ENCODE results near the gene MCF2L.
"Not testable (repeated sequence)": the region's sequence is repeated elsewhere in the genome, so short reads cannot be mapped to it uniquely, and the experiment has no call there.

The MCF2L gene

DNA sequence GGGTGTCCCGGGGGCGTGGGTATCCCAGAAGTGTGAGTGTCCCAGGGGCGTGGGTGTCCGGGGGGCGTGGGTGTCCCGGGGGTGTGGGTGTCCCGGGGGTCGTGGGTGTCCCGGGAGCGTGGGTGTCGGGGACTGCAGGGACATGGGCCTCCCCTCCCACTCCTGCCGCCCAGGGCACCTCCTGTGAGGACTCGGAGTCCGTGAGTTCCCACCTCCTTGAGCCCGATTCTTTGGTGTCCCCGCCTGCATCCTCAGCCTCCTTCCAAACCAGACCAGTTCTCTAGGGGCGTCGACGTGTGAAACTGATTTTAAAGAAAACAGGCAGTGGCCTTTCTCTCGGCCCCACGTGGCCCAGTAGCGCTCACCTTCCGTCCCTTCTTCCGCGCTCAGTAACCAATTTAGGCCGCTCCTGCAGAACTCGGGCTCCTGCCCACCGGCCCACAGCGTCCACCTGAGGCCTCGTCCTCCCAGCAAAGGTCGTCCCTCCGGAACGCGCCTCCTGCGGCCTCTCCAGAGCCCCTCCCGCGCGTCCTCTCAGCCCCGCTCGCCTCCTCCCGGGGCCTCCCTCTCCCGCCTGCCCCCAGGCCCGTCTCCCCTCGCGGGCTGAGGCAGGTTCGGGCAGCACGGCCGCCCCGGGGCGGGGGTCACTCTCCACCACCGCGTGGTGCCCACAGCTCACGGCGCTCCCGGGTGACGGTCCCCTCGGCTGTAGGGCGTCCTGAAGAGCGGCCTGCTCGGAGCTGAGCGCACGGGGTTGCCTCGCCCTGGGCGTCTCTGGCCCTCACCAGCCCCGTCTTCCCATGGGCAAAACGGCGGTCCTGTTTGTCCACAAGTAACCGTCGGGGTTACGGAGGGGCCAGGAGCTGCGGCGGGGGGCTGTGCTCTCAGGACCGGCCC, 140.4 kb downstream of the MCF2L start:
- no peaks in the 10 kb centered on the region for H3K9me3 ChIP-seq (ENCODE audit: control insufficient read depth in 2 of 2, low read length in 2 of 2)
- H3K4me3 ChIP-seq (ENCODE audit: low read length in 2 of 2): no peak overlapping the region

GRCh38 chr13:113110048-113110851, 141.2 kb downstream of the MCF2L start:
- Histone ChIP-seq H3K27me3 (ENCODE audit: control insufficient read depth in 1 of 2, insufficient read depth in 2 of 2, low read length in 2 of 2) (peaks cover 20 to 27% of the 10 kb centered on the region in 2 donors), H3K27ac (ENCODE audit: low read length) (no peak overlapping the region), H3K9me3 (ENCODE audit: control insufficient read depth in 2 of 2, low read length in 2 of 2) (no peaks in the 10 kb centered on the region), H3K4me1 (ENCODE audit: control insufficient read depth, insufficient read depth, low read length) (peaks cover 11% of the 10 kb centered on the region), H3K4me3 (ENCODE audit: low read length in 2 of 2) (peak overlapping the region in 1 of 2 donors; percentile 65), H3K9ac (ENCODE audit: low read length in 2 of 2) (no peak overlapping the region), H3K36me3 (ENCODE audit: control insufficient read depth in 2 of 2, insufficient read depth in 2 of 2, low read length in 2 of 2) (no peaks in the 10 kb centered on the region)

More for the DNA sequence above, 140.4 kb downstream of the MCF2L start:
- H3K4me1 ChIP-seq (ENCODE audit: control insufficient read depth, insufficient read depth, low read length): peaks cover 11% of the 10 kb centered on the region
- peaks cover 20 to 28% of the 10 kb centered on the region in 2 donors for H3K27me3 ChIP-seq (ENCODE audit: control insufficient read depth in 1 of 2, insufficient read depth in 2 of 2, low read length in 2 of 2)
- H3K36me3 ChIP-seq (ENCODE audit: control insufficient read depth in 2 of 2, insufficient read depth in 2 of 2, low read length in 2 of 2): no peaks in the 10 kb centered on the region
- no peak overlapping the region for H3K9ac ChIP-seq (ENCODE audit: low read length in 2 of 2)
- H3K27ac ChIP-seq (ENCODE audit: low read length): no peak overlapping the region

DNA sequence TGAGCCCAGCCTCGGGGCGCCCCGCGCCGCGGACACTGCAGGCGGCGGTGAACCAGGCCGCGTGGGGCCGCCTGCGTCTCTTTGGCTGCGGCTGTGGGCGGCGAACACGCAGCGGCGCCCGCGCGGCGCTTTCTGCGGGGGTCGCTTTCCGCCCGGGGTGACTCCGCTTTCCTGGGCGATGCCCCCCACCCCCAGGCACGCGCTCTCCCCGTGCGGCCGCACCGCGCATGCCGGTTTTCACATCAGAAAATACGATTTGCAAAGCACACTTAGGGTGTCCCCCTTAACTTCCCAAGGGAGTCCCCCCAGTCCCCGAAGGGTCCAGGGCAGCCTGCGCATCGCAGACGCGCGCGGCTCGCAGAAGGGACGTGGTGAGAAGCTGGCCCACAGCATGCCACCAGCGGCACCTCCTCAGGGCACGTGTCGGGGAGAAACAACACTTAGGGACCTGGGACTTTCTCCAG, 141.9 kb downstream of the MCF2L start:
- H3K4me1 ChIP-seq (ENCODE audit: control insufficient read depth, insufficient read depth, low read length): peaks cover 11% of the 10 kb centered on the region
- H3K27me3 ChIP-seq (ENCODE audit: control insufficient read depth in 1 of 2, insufficient read depth in 2 of 2, low read length in 2 of 2): peaks cover 18 to 24% of the 10 kb centered on the region in 2 donors
- H3K4me3 ChIP-seq (ENCODE audit: low read length in 2 of 2): peak overlapping the region in 1 of 2 donors; percentile 65
- H3K36me3 ChIP-seq (ENCODE audit: control insufficient read depth in 2 of 2, insufficient read depth in 2 of 2, low read length in 2 of 2): no peaks in the 10 kb centered on the region
- no peaks in the 10 kb centered on the region for H3K9me3 ChIP-seq (ENCODE audit: control insufficient read depth in 2 of 2, low read length in 2 of 2)
- no peak overlapping the region for H3K27ac ChIP-seq (ENCODE audit: low read length)
- H3K9ac ChIP-seq (ENCODE audit: low read length in 2 of 2): no peak overlapping the region

DNA sequence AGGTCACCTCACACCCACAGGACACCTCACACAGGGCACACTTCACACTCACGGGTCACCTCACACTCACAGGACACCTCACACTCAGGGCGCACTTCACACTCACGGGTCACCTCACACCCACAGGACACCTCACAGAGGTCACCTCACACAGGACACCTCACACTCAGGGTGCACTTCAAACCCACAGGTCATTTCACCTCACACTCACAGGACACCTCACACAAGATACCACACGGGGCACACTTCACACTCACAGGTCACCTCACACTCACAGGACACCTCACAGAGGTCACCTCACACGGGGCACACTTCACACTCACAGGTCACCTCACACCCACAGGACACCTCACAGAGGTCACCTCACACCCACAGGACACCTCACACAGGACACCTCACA, 142.8 kb downstream of the MCF2L start:
- Histone ChIP-seq H3K4me1 (ENCODE audit: control insufficient read depth, insufficient read depth, low read length) (peaks cover 11% of the 10 kb centered on the region), H3K27me3 (ENCODE audit: control insufficient read depth in 1 of 2, insufficient read depth in 2 of 2, low read length in 2 of 2) (peaks cover 18 to 24% of the 10 kb centered on the region in 2 donors)
- not testable (repeated sequence) for H3K27ac ChIP-seq (ENCODE audit: low read length); H3K4me3 ChIP-seq (ENCODE audit: low read length in 2 of 2); H3K36me3 ChIP-seq (ENCODE audit: control insufficient read depth in 2 of 2, insufficient read depth in 2 of 2, low read length in 2 of 2); H3K9me3 ChIP-seq (ENCODE audit: control insufficient read depth in 2 of 2, low read length in 2 of 2); H3K9ac ChIP-seq (ENCODE audit: low read length in 2 of 2)

- not testable (repeated sequence) for H3K9me3 ChIP-seq (ENCODE audit: control insufficient read depth in 2 of 2, low read length in 2 of 2)
- peaks cover 20 to 24% of the 10 kb centered on the region in 2 donors for H3K27me3 ChIP-seq (ENCODE audit: control insufficient read depth in 1 of 2, insufficient read depth in 2 of 2, low read length in 2 of 2)
Observed at GRCh38 chr13:113112475-113112874, 143.5 kb downstream of the MCF2L start.

DNA sequence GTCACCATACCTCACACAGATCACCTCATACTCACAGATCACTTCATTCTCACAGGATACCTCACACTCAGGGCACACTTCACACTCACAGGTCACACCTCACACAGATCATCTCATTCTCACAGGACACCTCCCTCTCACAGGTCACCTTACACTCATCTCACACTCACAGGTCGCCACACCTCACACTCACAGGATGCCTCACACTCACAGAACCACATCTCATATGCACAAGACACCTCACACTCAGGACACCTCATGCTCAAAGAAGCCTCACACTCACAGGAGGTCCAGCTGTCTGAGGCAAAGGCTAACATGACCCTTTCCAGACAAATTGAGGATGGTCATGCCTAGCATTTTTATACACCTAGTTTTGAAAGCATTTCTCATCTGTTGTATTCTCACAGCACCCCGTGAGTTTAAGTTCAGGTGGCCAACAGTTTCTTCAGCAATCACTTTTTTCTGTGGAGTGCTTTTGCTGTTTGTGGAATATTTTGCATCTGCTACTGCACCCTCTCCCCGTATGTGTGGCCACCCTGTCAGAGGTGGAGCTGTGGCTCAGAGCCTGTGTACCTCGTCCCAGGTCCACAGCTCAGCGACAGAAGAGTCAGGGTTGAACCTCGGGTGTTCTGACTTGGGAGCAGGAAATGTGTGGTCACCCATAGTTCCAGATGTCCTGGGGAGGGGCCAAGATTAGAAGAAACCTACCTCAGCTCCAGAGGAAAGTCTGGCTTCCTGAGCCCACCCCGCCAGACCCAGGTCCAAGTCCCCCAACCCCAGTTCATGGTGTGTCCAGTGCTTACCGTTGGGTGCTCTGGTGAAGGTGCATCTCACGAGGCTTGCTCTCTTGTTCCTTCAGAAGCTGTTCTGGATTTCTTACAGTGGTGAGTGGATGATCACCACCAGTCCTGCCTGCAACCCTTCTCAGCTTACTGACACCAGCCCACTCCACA, 144.2 kb downstream of the MCF2L start:
- no peak overlapping the region for H3K27ac ChIP-seq (ENCODE audit: low read length)
- H3K4me1 ChIP-seq (ENCODE audit: control insufficient read depth, insufficient read depth, low read length): peaks cover 11% of the 10 kb centered on the region
- no peaks in the 10 kb centered on the region for H3K9me3 ChIP-seq (ENCODE audit: control insufficient read depth in 2 of 2, low read length in 2 of 2)
- H3K27me3 ChIP-seq (ENCODE audit: control insufficient read depth in 1 of 2, insufficient read depth in 2 of 2, low read length in 2 of 2): peaks cover 21 to 24% of the 10 kb centered on the region in 2 donors
- no peak overlapping the region for H3K9ac ChIP-seq (ENCODE audit: low read length in 2 of 2)
- H3K4me3 ChIP-seq (ENCODE audit: low read length in 2 of 2): no peak overlapping the region
- H3K36me3 ChIP-seq (ENCODE audit: control insufficient read depth in 2 of 2, insufficient read depth in 2 of 2, low read length in 2 of 2): no peaks in the 10 kb centered on the region

More at GRCh38 chr13:113112475-113112874, 143.5 kb downstream of the MCF2L start:
- not testable (repeated sequence) for H3K36me3 ChIP-seq (ENCODE audit: control insufficient read depth in 2 of 2, insufficient read depth in 2 of 2, low read length in 2 of 2); H3K4me3 ChIP-seq (ENCODE audit: low read length in 2 of 2); H3K9ac ChIP-seq (ENCODE audit: low read length in 2 of 2); H3K27ac ChIP-seq (ENCODE audit: low read length)
- peaks cover 11% of the 10 kb centered on the region for H3K4me1 ChIP-seq (ENCODE audit: control insufficient read depth, insufficient read depth, low read length)

GRCh38 chr13:113113846-113114271, 144.8 kb downstream of the MCF2L start:
- no peak overlapping the region for H3K4me3 ChIP-seq (ENCODE audit: low read length in 2 of 2)
- H3K4me1 ChIP-seq (ENCODE audit: control insufficient read depth, insufficient read depth, low read length): peaks cover 11% of the 10 kb centered on the region
- H3K27me3 ChIP-seq (ENCODE audit: control insufficient read depth in 1 of 2, insufficient read depth in 2 of 2, low read length in 2 of 2): peaks cover 21 to 24% of the 10 kb centered on the region in 2 donors
- no peaks in the 10 kb centered on the region for H3K9me3 ChIP-seq (ENCODE audit: control insufficient read depth in 2 of 2, low read length in 2 of 2)
- no peak overlapping the region for H3K9ac ChIP-seq (ENCODE audit: low read length in 2 of 2)
- H3K36me3 ChIP-seq (ENCODE audit: control insufficient read depth in 2 of 2, insufficient read depth in 2 of 2, low read length in 2 of 2): no peaks in the 10 kb centered on the region
- H3K27ac ChIP-seq (ENCODE audit: low read length): no peak overlapping the region

DNA sequence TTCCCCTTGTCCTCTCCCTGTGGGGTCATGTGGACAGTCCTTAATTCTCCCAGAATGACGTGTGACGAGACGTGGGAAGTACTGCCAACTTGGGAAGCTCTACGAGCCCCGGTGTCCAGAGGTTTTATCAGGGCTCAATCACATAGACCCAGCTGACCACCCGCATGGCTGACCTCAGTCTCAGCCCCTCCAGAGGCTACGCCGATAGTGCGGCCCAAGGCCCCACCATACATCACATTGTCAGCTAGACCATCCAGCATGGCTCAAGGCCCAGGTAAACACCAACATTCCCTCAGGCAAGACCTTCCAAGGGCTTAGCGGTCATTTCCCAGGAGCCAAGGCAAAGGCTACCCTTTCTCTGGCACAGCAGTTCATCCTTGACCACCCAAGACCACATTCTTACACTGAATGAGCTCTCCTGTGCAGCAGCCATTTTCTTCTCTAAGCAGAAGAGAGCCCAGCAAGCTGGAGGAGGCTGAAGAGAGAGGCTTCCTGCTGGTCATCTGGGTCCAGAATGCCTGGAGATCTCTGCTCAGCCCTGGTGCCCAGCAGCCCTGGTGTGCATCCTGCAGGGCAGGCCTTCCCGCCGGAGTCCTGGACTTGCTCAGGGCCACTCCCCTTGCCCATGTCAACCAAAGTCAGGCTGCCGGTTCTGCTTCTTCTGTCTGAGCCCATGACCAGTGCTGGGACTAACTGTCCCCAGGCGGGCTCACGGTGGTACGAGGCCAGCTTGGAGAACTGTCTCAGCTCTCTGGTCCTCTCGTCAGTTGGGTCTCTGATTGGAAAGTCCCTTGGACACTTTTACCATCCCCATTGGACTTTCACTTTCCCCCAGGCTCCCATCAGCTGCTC, 145.7 kb downstream of the MCF2L start:
- H3K9ac ChIP-seq (ENCODE audit: low read length in 2 of 2): no peak overlapping the region
- no peak overlapping the region for H3K27ac ChIP-seq (ENCODE audit: low read length)
- no peaks in the 10 kb centered on the region for H3K36me3 ChIP-seq (ENCODE audit: control insufficient read depth in 2 of 2, insufficient read depth in 2 of 2, low read length in 2 of 2)
- peaks cover 11% of the 10 kb centered on the region for H3K4me1 ChIP-seq (ENCODE audit: control insufficient read depth, insufficient read depth, low read length)
- H3K27me3 ChIP-seq (ENCODE audit: control insufficient read depth in 1 of 2, insufficient read depth in 2 of 2, low read length in 2 of 2): peaks cover 19 to 20% of the 10 kb centered on the region in 2 donors
- H3K4me3 ChIP-seq (ENCODE audit: low read length in 2 of 2): no peak overlapping the region
- H3K9me3 ChIP-seq (ENCODE audit: control insufficient read depth in 2 of 2, low read length in 2 of 2): no peaks in the 10 kb centered on the region

DNA sequence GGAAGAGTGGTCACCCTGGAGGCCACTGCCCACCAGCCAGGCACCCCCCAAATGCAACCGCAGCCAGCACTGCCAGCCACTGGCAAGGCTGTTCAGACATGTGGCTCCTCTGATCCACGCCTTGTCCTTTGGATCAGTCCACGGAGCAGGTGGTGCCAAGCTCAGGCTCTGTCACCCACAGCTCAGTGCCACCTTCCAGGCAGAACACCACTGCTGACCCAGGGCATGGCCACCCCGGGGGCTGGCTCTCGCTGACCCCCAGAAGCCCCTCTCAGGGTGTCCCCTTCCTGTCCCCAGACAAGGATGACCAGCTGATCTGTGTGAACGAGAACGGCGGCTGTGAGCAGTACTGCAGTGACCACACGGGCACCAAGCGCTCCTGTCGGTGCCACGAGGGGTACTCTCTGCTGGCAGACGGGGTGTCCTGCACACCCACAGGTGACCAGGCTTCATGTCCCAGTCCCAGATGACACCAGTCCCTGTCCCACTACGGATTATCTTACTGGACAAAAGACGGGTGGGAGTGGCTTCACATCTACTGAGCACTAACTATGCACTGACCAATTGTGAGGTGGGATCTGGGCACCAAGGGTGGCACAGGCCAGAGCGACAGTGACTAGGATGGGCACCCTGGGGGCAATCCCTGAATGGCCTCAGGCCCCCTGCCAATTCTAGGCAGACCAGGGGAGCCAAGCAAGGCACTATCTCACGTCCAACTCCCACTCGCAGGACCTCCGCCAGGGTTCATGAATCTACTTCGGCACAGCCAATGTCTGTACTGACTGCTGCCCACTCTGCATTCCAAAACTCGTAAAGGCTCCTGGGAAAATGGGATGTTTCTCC, 146.6 kb downstream of the MCF2L start:
- H3K9ac ChIP-seq (ENCODE audit: low read length in 2 of 2): no peak overlapping the region
- H3K4me3 ChIP-seq (ENCODE audit: low read length in 2 of 2): no peak overlapping the region
- no peaks in the 10 kb centered on the region for H3K9me3 ChIP-seq (ENCODE audit: control insufficient read depth in 2 of 2, low read length in 2 of 2)
- H3K36me3 ChIP-seq (ENCODE audit: control insufficient read depth in 2 of 2, insufficient read depth in 2 of 2, low read length in 2 of 2): no peaks in the 10 kb centered on the region
- no peak overlapping the region for H3K27ac ChIP-seq (ENCODE audit: low read length)
- peaks cover 4% of the 10 kb centered on the region for H3K4me1 ChIP-seq (ENCODE audit: control insufficient read depth, insufficient read depth, low read length)
- H3K27me3 ChIP-seq (ENCODE audit: control insufficient read depth in 1 of 2, insufficient read depth in 2 of 2, low read length in 2 of 2): peaks cover 11 to 16% of the 10 kb centered on the region in 2 donors
